Mesenchymal stem cell (in vitro differentiated cells and primary cell): ENCODE results near the gene GAS6.

Experiments used
- DNase-seq: peaks from one replicate; pipeline ENCODE4 v3.0.0-alpha.2; 2013
- H2AFZ ChIP-seq: one replicate; pipeline ENCODE4 v1.6.1; 2013; ENCODE audit warnings: low read depth, mild to moderate bottlenecking, control low read depth, inconsistent platforms, low read length, moderate library complexity
- H2AK5ac ChIP-seq: 2 replicates; pipeline ENCODE4 v1.6.1; 2013; ENCODE audit warnings: low read length, moderate library complexity, mild to moderate bottlenecking, inconsistent platforms; ENCODE audit not compliant: severe bottlenecking
- H2BK120ac ChIP-seq: one replicate; pipeline ENCODE4 v1.6.1; 2013; ENCODE audit warnings: low read depth, mild to moderate bottlenecking, inconsistent platforms, low read length, moderate library complexity
- H2BK12ac ChIP-seq, 2 experiments: one replicate each; pipeline ENCODE4 v1.6.1; 2013; ENCODE audit warnings: inconsistent platforms in 2 of 2, low read length in 2 of 2, mild to moderate bottlenecking in 2 of 2, moderate library complexity in 2 of 2, control low read depth in 1 of 2
- H2BK15ac ChIP-seq: one replicate; pipeline ENCODE4 v1.6.1; 2013; ENCODE audit warnings: mild to moderate bottlenecking, low read depth, inconsistent platforms; ENCODE audit not compliant: poor library complexity, severe bottlenecking
- H2BK5ac ChIP-seq: 2 replicates; pipeline ENCODE4 v1.6.1; 2013; ENCODE audit warnings: low read depth, mild to moderate bottlenecking, low read length, control low read depth, inconsistent platforms; ENCODE audit not compliant: poor library complexity, severe bottlenecking
- H3K14ac ChIP-seq, 2 experiments: one replicate each; pipeline ENCODE4 v1.6.1; 2013; ENCODE audit warnings: inconsistent platforms in 2 of 2, low read length in 2 of 2, control low read depth in 1 of 2, mild to moderate bottlenecking in 1 of 2, moderate library complexity in 1 of 2
- H3K18ac ChIP-seq, 2 experiments: one replicate each; pipeline ENCODE4 v1.6.1; 2013; ENCODE audit warnings: inconsistent platforms in 2 of 2, low read length in 2 of 2, control low read depth in 1 of 2, low read depth in 1 of 2, mild to moderate bottlenecking in 1 of 2
- H3K23ac ChIP-seq, 2 experiments: one replicate each; pipeline ENCODE4 v1.6.1; 2013; ENCODE audit warnings: inconsistent platforms in 2 of 2, low read length in 2 of 2, mild to moderate bottlenecking in 2 of 2, moderate library complexity in 2 of 2, control low read depth in 1 of 2
- H3K27ac ChIP-seq: 2 replicates; pipeline ENCODE4 v1.5.1; 2013; ENCODE audit warnings: mild to moderate bottlenecking, moderate library complexity, low read length, control low read depth, inconsistent platforms; ENCODE audit not compliant: poor library complexity, severe bottlenecking
- H3K27me3 ChIP-seq, 2 experiments: 2 replicates each; pipeline versions ENCODE4 v1.6.1 to v1.7.0; 2013; ENCODE audit warnings: low read length in 2 of 2, mild to moderate bottlenecking in 2 of 2, moderate library complexity in 2 of 2, control low read depth in 1 of 2, inconsistent platforms in 1 of 2; ENCODE audit not compliant: control insufficient read depth in 1 of 2, insufficient read depth in 1 of 2
- H3K36me3 ChIP-seq, 2 experiments: 2 replicates each; pipeline versions ENCODE4 v1.6.1 to v1.7.0; 2013; ENCODE audit warnings: low read length in 2 of 2, control low read depth in 1 of 2, inconsistent platforms in 1 of 2, low read depth in 1 of 2, mild to moderate bottlenecking in 1 of 2; ENCODE audit not compliant: insufficient read depth in 2 of 2, control insufficient read depth in 1 of 2
- H3K4ac ChIP-seq, 2 experiments: one replicate each; pipeline ENCODE4 v1.6.1; 2013; ENCODE audit warnings: inconsistent platforms in 2 of 2, low read length in 2 of 2, mild to moderate bottlenecking in 2 of 2, moderate library complexity in 2 of 2, control low read depth in 1 of 2, low read depth in 1 of 2
- H3K4me1 ChIP-seq: 2 replicates; pipeline ENCODE4 v1.6.1; 2013; ENCODE audit warnings: low read depth, low read length, control low read depth; ENCODE audit not compliant: control insufficient read depth, insufficient read depth
- H3K4me2 ChIP-seq: 2 replicates; pipeline ENCODE4 v1.6.1; 2013; ENCODE audit warnings: low read length, mild to moderate bottlenecking, inconsistent platforms; ENCODE audit not compliant: poor library complexity, severe bottlenecking
- H3K4me3 ChIP-seq, 2 experiments: 2 replicates each; pipeline versions ENCODE4 v1.5.1 to v1.7.0; 2013; ENCODE audit warnings: low read length in 2 of 2, mild to moderate bottlenecking in 2 of 2, control low read depth in 1 of 2, low read depth in 1 of 2; ENCODE audit not compliant: insufficient read depth in 1 of 2
- H3K79me1 ChIP-seq: replicated peaks from 2 replicates; pipeline ENCODE4 v1.6.1; 2013; ENCODE audit warnings: mild to moderate bottlenecking, control low read depth, low read length, inconsistent platforms; ENCODE audit not compliant: poor library complexity, severe bottlenecking
- H3K9ac ChIP-seq: 2 replicates; pipeline ENCODE4 v1.7.0; 2013; ENCODE audit warnings: mild to moderate bottlenecking, low read length, moderate library complexity
- H3K9me3 ChIP-seq: 2 replicates; pipeline ENCODE4 v1.7.0; 2013; ENCODE audit warnings: mild to moderate bottlenecking, low read length; ENCODE audit not compliant: control insufficient read depth
- H4K8ac ChIP-seq: one replicate; pipeline ENCODE4 v1.6.1; 2013; ENCODE audit warnings: inconsistent platforms, mild to moderate bottlenecking, low read length, moderate library complexity
- H4K91ac ChIP-seq: one replicate; pipeline ENCODE4 v1.6.1; 2013; ENCODE audit warnings: mild to moderate bottlenecking, low read length, inconsistent platforms
- WGBS: methylation state at CpG from one replicate; pipeline ENCODE4 v1.1.7; 2013; ENCODE audit warnings: mixed read lengths; 5-methylcytosine and 5-hydroxymethylcytosine counted together

GAS6 gene

GRCh38 chr13:113787694-113788093, 76.2 kb downstream of the GAS6 start:
- Histone ChIP-seq H2BK12ac (no peak overlapping the region), H2AFZ (no peak overlapping the region), H2AK5ac (no peak overlapping the region), H3K9me3 (no peaks in the 10 kb centered on the region), H3K4ac (no peak overlapping the region), H3K27ac (no peak overlapping the region), H4K8ac (no peak overlapping the region), H3K27me3 (peaks cover 4 to 30% of the 10 kb centered on the region in 2 experiments), H3K9ac (no peak overlapping the region), H3K4me2 (no peak overlapping the region), H3K36me3 (peaks cover 0 to 6% of the 10 kb centered on the region in 2 experiments), H2BK5ac (no peak overlapping the region), H3K4me1 (peaks cover 10% of the 10 kb centered on the region), H3K14ac (no peak overlapping the region), H4K91ac (no peak overlapping the region), H2BK15ac (no peak overlapping the region), H2BK120ac (no peak overlapping the region), H3K18ac (no peak overlapping the region), H3K23ac (no peak overlapping the region), H3K79me1 (no peaks in the 10 kb centered on the region), H3K4me3 (no peak overlapping the region)
- no peak for DNase-seq
- WGBS: 87% methylated on average over 8 of the region's 12 CpGs

DNA sequence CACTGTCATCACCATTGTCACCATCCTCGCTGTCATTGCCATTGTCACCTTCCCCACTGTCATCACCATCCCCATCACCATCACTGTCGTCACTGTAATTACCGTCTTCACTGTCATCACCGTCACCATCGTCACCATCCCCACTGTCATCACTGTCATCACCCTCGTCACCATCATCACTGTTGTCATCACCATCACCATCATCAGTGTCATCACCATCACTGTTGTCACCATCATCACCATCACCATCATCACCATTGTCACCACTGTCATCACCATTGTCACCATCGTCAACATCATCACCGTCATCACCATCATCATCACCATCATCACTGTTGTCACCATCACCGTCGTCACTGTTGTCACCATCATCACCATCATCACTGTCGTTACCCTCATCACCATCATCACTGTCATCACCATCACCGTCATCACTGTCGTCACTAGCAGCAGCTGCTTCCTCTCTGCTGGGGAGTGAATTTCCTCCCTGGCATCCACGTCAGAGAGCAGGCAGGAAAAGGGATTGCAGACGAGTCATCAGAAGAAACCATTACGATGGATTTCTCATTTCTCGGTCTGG, 77.5 kb downstream of the GAS6 start:
- Histone ChIP-seq H4K91ac (no peak overlapping the region), H3K36me3 (peaks cover 0 to 6% of the 10 kb centered on the region in 2 experiments), H3K4me1 (peaks cover 10% of the 10 kb centered on the region), H4K8ac (no peak overlapping the region), H2BK120ac (no peak overlapping the region), H3K79me1 (no peaks in the 10 kb centered on the region), H3K27me3 (peaks cover 3 to 18% of the 10 kb centered on the region in 2 experiments), H3K14ac (no peak overlapping the region), H2AK5ac (no peak overlapping the region), H2BK12ac (no peak overlapping the region), H3K4ac (no peak overlapping the region), H3K27ac (no peak overlapping the region), H3K4me3 (no peak overlapping the region), H3K23ac (no peak overlapping the region), H2BK15ac (no peak overlapping the region), H2AFZ (no peak overlapping the region), H3K9ac (no peak overlapping the region), H2BK5ac (no peak overlapping the region), H3K4me2 (no peak overlapping the region), H3K18ac (no peak overlapping the region), H3K9me3 (no peaks in the 10 kb centered on the region)
- 78% methylated on average over 17 of the region's 17 CpGs for WGBS
- peak; percentile 58 for DNase-seq

DNA sequence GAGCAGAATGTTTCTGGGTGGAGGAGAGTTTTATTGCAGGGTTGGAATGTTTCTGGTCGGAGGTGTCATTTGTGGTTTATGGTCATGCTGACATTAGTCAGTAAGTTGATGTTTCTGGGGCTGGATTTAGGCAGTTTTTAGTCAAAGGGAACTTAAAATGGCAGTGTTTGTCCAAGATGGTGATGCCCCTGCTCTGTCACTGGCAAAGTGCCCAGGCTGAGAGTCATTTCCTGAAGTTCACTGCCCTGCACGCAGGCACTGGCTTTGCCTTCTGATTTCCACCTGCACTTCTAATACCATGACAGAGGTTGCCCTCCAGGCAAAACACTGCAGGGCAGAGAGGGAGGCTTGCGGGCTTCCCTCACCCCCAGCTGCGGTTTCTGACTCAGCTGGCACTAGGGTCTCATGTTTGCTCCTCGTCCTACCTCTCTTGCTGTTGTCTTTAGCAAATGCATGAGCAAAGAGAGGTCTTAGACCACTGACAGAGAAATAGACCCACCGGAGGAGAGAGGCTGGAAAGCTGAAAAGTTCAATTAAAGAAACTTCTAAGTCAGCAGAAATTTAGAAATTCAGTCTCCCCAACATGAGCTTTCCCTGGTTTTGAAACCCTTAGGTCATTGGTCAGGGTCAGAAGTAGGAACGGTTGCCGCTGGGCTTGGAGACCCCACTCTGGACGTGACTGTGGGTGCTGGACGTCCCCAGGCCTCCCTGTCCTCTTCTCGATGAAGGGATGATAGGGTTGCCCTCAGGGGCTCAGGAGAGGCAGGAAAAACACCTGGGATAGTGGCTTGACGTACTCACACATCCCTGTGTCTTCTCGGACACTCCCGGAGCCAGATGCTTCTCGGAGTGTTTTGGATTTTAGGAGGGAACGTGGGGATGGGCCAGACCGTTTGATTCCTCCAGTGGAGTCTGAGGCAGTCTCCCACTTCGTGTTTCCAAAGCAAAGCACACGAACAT, 78.5 kb downstream of the GAS6 start:
- Histone ChIP-seq H4K91ac (no peak overlapping the region), H3K4ac (no peak overlapping the region), H4K8ac (no peak overlapping the region), H3K9ac (peak overlapping the region; percentile 20), H3K79me1 (no peaks in the 10 kb centered on the region), H3K9me3 (no peaks in the 10 kb centered on the region), H2AK5ac (peak overlapping the region; percentile 15), H2BK120ac (no peak overlapping the region), H3K27ac (peak overlapping the region; percentile 40), H3K23ac (no peak overlapping the region), H3K36me3 (peaks cover 0 to 6% of the 10 kb centered on the region in 2 experiments), H3K18ac (no peak overlapping the region), H3K4me2 (no peak overlapping the region), H3K4me3 (no peak overlapping the region), H3K4me1 (peaks cover 10% of the 10 kb centered on the region), H2BK5ac (no peak overlapping the region), H2BK12ac (no peak overlapping the region), H2BK15ac (no peak overlapping the region), H2AFZ (no peak overlapping the region), H3K14ac (no peak overlapping the region), H3K27me3 (peaks cover 0 to 9% of the 10 kb centered on the region in 2 experiments)
- DNase-seq: peak; percentile 58
- WGBS: 83% methylated on average over 19 of the region's 19 CpGs

DNA sequence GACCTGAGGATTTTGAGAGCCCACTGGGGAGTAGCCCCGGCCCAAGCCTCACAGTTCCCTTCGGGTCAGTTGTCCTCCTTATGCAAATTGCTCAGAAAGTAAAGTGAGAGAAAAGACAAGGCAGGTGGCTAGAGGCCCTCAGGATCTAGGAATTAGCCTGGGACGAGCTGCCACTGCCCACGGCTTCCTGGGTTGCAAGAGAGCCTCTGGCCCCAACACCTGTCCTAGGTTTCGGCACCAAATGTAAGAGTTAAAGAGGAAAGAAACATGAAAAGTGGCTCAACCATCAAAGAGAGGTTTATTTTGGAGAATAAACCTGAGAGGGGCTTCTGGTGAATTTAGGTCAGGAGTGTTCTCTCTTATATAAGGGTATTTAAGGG, 79.2 kb downstream of the GAS6 start:
- H3K4me3 ChIP-seq: no peak overlapping the region
- H3K14ac ChIP-seq: no peak overlapping the region
- H3K4me2 ChIP-seq: no peak overlapping the region
- no peak overlapping the region for H2BK12ac ChIP-seq
- no peak overlapping the region for H2AK5ac ChIP-seq
- no peak overlapping the region for H2BK120ac ChIP-seq
- no peak for DNase-seq
- peaks cover 0 to 7% of the 10 kb centered on the region in 2 experiments for H3K27me3 ChIP-seq
- peak overlapping the region; percentile 16 for H3K27ac ChIP-seq
- no peak overlapping the region for H3K18ac ChIP-seq
- no peak overlapping the region for H4K91ac ChIP-seq
- H4K8ac ChIP-seq: no peak overlapping the region
- no peaks in the 10 kb centered on the region for H3K79me1 ChIP-seq
- no peak overlapping the region for H2BK15ac ChIP-seq
- no peak overlapping the region for H2BK5ac ChIP-seq
- H3K4ac ChIP-seq: no peak overlapping the region
- WGBS: 81% methylated on average over 5 of the region's 5 CpGs
- H3K23ac ChIP-seq: no peak overlapping the region
- no peaks in the 10 kb centered on the region for H3K9me3 ChIP-seq
- H2AFZ ChIP-seq: no peak overlapping the region
- H3K4me1 ChIP-seq: peaks cover 10% of the 10 kb centered on the region
- peak overlapping the region; percentile 20 for H3K9ac ChIP-seq
- peaks cover 0 to 6% of the 10 kb centered on the region in 2 experiments for H3K36me3 ChIP-seq
